ENCODE data around the gene CHPT1.

The CHPT1 gene

DNA sequence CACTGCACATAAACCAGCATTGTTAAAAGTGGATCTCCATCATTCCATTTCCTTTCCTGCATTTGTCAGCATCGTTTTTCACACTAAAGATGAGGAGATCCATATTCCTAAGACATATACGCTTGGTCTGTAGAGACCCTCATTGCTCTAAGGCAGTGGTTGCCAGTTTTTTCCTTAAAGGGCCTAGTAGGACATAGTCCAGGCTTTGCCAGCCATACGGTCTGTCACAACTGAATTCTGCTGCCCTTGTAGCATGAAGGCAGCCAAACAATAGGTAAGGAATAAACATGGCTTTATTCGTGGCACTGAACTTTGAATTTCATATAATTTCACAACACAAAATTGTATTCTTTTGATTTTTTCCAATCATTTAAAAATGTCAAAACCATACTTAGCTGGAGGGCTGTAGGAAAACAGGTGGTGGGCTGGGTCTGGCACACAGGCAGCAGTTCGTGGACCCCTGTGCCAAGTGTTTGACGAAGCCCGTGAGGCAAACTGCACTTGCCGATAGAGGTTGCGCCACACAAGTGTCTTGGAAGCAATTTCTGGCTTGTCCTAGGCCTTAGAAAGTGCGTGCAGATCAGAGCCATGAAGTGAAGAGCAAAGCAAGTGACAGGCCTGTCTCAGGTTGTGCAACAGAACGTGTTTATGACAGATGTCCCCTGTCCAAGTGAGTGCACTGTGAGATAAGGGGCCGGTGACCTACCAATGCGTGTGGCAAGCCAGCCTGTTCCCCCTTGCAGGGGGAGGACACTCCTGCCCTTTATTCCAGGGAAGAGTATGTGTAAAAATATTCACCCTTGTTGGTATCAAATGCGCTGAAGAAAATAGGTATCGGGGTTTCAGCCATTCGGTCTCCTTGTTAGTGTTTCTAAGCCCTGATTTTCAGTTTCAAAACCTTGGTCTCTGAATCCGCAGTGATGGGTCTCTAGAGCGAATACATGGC lies 916 bp upstream of the CHPT1 start:
- peaks cover 32 to 33% of the 10 kb centered on the region in 2 donors for H3K4me1 ChIP-seq (ENCODE audit: control insufficient read depth in 1 of 2, insufficient read depth in 2 of 2, low read length in 2 of 2)
- peak overlapping the region; percentile 75 to 84 for H3K9ac ChIP-seq (ENCODE audit: low read depth in 1 of 2, low read length in 2 of 2)
- H3K27me3 ChIP-seq (ENCODE audit: control insufficient read depth in 1 of 2, insufficient read depth in 2 of 2, low read length in 2 of 2): no peaks in the 10 kb centered on the region
- peak overlapping the region; percentile 85 to 86 for H3K4me3 ChIP-seq (ENCODE audit: low read depth in 1 of 2, low read length in 2 of 2)
- peaks cover 0 to 6% of the 10 kb centered on the region in 2 donors for H3K9me3 ChIP-seq (ENCODE audit: control insufficient read depth in 1 of 2, low read length in 2 of 2)
- peak overlapping the region; percentile 90 for H3K27ac ChIP-seq (ENCODE audit: low read depth, low read length)
- H3K36me3 ChIP-seq (ENCODE audit: control insufficient read depth in 1 of 2, insufficient read depth in 2 of 2, low read length in 2 of 2): no peaks in the 10 kb centered on the region

DNA sequence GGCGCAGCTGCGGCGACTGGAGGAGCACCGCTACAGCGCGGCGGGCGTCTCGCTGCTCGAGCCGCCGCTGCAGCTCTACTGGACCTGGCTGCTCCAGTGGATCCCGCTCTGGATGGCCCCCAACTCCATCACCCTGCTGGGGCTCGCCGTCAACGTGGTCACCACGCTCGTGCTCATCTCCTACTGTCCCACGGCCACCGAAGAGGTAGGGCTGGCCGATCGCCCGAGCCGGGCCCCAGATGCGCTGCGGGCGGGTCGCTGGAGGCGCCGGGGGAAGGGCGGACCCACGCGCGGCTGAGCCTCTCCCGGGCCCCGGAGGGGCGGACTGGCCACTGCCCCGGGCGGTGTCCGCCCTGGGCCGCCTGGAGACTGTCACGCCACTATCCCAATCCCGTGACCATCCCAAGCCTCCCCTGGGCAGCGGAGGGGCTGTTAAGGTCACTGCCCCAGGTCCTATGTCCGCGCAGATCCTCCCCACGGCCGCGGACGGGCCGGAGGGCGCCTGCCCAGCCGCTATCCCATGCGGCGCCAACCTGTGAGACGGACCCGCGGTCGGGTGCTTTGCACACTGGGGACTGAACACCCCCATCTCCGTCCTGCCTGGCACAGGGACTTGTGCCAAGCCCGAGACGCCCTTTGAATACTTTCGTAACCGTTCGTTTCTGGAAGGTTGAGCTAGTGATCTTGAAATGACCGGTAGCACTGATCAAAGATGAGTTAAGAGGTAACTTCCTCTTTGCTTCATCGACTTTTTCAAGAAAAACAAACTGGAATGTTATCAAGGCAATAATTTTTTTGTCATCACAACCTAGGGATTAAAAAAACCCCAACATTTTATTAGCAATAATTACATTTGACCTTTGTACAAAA lies 725 bp downstream of the CHPT1 start:
- H3K4me1 ChIP-seq (ENCODE audit: control insufficient read depth in 1 of 2, insufficient read depth in 2 of 2, low read length in 2 of 2): peaks cover 23 to 37% of the 10 kb centered on the region in 2 donors

DNA sequence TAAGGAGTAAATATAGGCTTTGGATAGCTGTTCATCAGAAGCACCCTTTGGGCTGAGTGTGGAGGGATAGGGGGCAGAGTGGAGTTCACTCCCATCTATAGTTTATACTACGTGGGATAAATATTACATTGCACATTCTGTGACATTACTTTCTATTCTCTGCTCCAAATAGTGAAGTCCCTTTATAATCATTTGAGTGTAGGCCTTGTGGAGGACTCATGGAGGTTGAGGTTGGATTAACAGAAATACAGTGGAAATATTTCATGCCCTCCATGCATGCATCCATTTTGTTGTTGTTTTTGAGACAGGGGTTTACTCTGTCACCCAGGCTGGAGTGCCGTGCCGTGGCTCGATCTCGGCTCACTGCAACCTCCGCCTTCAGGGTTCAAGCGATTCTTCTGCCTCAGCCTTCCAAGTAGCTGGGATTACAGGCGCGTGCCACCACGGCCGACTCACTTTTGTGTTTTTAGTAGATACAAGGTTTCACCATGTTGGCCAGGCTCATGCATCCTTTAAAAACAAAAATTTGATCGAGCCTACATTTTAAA lies 1.4 kb downstream of the CHPT1 start:
- peak overlapping the region; percentile 97 for H3K27ac ChIP-seq (ENCODE audit: low read depth, low read length)
- peak overlapping the region; percentile 25 to 92 for H3K9ac ChIP-seq (ENCODE audit: low read depth in 1 of 2, low read length in 2 of 2)
- no peaks in the 10 kb centered on the region for H3K36me3 ChIP-seq (ENCODE audit: control insufficient read depth in 1 of 2, insufficient read depth in 2 of 2, low read length in 2 of 2)
- H3K4me3 ChIP-seq (ENCODE audit: low read depth in 1 of 2, low read length in 2 of 2): peak overlapping the region; percentile 87 to 92
- peaks cover 28 to 43% of the 10 kb centered on the region in 2 donors for H3K4me1 ChIP-seq (ENCODE audit: control insufficient read depth in 1 of 2, insufficient read depth in 2 of 2, low read length in 2 of 2)
- peaks cover 0 to 6% of the 10 kb centered on the region in 2 donors for H3K9me3 ChIP-seq (ENCODE audit: control insufficient read depth in 1 of 2, low read length in 2 of 2)
- H3K27me3 ChIP-seq (ENCODE audit: control insufficient read depth in 1 of 2, insufficient read depth in 2 of 2, low read length in 2 of 2): no peaks in the 10 kb centered on the region

More for the DNA sequence above, 725 bp downstream of the CHPT1 start:
- peak overlapping the region; percentile 97 for H3K27ac ChIP-seq (ENCODE audit: low read depth, low read length)
- peak overlapping the region; percentile 79 to 92 for H3K9ac ChIP-seq (ENCODE audit: low read depth in 1 of 2, low read length in 2 of 2)
- no peaks in the 10 kb centered on the region for H3K36me3 ChIP-seq (ENCODE audit: control insufficient read depth in 1 of 2, insufficient read depth in 2 of 2, low read length in 2 of 2)
- no peaks in the 10 kb centered on the region for H3K27me3 ChIP-seq (ENCODE audit: control insufficient read depth in 1 of 2, insufficient read depth in 2 of 2, low read length in 2 of 2)
- peaks cover 0 to 6% of the 10 kb centered on the region in 2 donors for H3K9me3 ChIP-seq (ENCODE audit: control insufficient read depth in 1 of 2, low read length in 2 of 2)
- H3K4me3 ChIP-seq (ENCODE audit: low read depth in 1 of 2, low read length in 2 of 2): peak overlapping the region; percentile 87 to 92

DNA sequence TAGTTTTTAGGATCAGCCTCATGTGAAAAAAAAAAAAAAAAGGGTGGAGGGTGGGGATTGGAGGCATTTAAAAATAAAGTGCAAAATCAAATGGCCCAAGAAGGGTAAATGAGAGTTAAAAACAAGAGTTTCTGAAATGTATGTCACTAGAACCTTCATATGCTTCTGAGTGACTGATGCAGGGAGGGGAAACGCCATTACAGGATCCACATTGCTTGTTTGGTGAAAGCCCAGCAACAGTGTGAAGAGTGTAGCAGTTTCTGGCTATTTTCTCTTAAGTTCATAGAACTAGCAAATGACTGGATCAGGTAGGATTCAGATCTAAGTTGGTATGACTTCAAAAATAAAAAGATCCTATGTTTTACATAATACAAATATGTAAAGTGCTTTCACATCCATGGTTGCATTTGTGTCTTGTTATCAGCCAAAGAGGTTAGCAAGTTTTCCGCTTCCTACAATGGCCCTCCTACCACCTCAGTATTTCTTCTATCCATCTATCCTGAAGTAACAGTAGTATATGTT lies 2.9 kb downstream of the CHPT1 start:
- Histone ChIP-seq H3K27me3 (ENCODE audit: control insufficient read depth in 1 of 2, insufficient read depth in 2 of 2, low read length in 2 of 2) (no peaks in the 10 kb centered on the region), H3K9ac (ENCODE audit: low read depth in 1 of 2, low read length in 2 of 2) (peak overlapping the region in 1 of 2 donors; percentile 39), H3K4me3 (ENCODE audit: low read depth in 1 of 2, low read length in 2 of 2) (peak overlapping the region; percentile 27 to 40), H3K36me3 (ENCODE audit: control insufficient read depth in 1 of 2, insufficient read depth in 2 of 2, low read length in 2 of 2) (no peaks in the 10 kb centered on the region), H3K27ac (ENCODE audit: low read depth, low read length) (no peak overlapping the region), H3K4me1 (ENCODE audit: control insufficient read depth in 1 of 2, insufficient read depth in 2 of 2, low read length in 2 of 2) (peaks cover 28 to 43% of the 10 kb centered on the region in 2 donors), H3K9me3 (ENCODE audit: control insufficient read depth in 1 of 2, low read length in 2 of 2) (no peaks in the 10 kb centered on the region)

DNA sequence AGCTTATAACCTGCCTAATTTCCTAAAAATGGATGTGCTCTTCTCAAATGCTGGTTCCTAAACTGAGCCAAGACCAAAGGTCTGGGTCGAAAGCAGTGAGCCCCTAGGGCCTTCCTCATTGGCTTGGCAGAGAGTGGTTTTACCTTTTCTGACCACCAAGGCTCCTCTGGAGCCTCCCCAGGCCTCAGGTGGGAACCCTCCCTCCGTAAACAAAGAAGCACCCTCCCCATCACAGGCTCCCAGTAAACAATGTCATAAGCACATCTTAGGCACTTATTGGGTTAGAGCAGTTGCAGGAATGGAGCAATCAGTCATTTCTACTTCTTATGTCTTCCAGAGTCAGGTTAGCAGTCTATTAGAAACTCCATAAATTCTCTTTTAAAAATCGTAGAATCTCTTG lies 6.0 kb downstream of the CHPT1 start:
- Histone ChIP-seq H3K27ac (ENCODE audit: low read depth, low read length) (no peak overlapping the region), H3K9me3 (ENCODE audit: control insufficient read depth in 1 of 2, low read length in 2 of 2) (no peaks in the 10 kb centered on the region), H3K9ac (ENCODE audit: low read depth in 1 of 2, low read length in 2 of 2) (no peak overlapping the region), H3K4me1 (ENCODE audit: control insufficient read depth in 1 of 2, insufficient read depth in 2 of 2, low read length in 2 of 2) (peaks cover 24 to 54% of the 10 kb centered on the region in 2 donors), H3K4me3 (ENCODE audit: low read depth in 1 of 2, low read length in 2 of 2) (no peak overlapping the region), H3K27me3 (ENCODE audit: control insufficient read depth in 1 of 2, insufficient read depth in 2 of 2, low read length in 2 of 2) (no peaks in the 10 kb centered on the region), H3K36me3 (ENCODE audit: control insufficient read depth in 1 of 2, insufficient read depth in 2 of 2, low read length in 2 of 2) (no peaks in the 10 kb centered on the region)

DNA sequence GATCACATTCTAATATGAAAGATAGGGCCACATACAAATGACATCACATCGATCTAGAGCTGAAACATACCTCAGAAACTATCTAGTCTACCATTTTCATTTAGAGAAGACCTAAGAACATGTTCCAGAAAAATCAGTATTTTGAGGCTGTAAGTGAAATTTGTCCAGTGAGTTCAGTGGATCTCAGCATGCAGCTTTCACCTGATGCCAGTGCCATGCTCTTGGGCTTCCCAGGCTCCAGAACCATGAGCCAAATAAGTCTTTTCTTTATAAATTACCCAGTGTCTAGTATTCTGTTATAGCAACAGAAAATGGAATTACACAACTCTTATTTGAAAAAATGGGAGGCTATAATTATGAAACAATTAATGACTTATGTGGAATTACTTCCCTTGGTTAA lies 9.0 kb downstream of the CHPT1 start:
- H3K9me3 ChIP-seq (ENCODE audit: control insufficient read depth in 1 of 2, low read length in 2 of 2): no peaks in the 10 kb centered on the region
- no peaks in the 10 kb centered on the region for H3K36me3 ChIP-seq (ENCODE audit: control insufficient read depth in 1 of 2, insufficient read depth in 2 of 2, low read length in 2 of 2)
- H3K4me1 ChIP-seq (ENCODE audit: control insufficient read depth in 1 of 2, insufficient read depth in 2 of 2, low read length in 2 of 2): peaks cover 28 to 55% of the 10 kb centered on the region in 2 donors
- no peak overlapping the region for H3K9ac ChIP-seq (ENCODE audit: low read depth in 1 of 2, low read length in 2 of 2)
- no peak overlapping the region for H3K4me3 ChIP-seq (ENCODE audit: low read depth in 1 of 2, low read length in 2 of 2)
- H3K27me3 ChIP-seq (ENCODE audit: control insufficient read depth in 1 of 2, insufficient read depth in 2 of 2, low read length in 2 of 2): no peaks in the 10 kb centered on the region
- no peak overlapping the region for H3K27ac ChIP-seq (ENCODE audit: low read depth, low read length)

DNA sequence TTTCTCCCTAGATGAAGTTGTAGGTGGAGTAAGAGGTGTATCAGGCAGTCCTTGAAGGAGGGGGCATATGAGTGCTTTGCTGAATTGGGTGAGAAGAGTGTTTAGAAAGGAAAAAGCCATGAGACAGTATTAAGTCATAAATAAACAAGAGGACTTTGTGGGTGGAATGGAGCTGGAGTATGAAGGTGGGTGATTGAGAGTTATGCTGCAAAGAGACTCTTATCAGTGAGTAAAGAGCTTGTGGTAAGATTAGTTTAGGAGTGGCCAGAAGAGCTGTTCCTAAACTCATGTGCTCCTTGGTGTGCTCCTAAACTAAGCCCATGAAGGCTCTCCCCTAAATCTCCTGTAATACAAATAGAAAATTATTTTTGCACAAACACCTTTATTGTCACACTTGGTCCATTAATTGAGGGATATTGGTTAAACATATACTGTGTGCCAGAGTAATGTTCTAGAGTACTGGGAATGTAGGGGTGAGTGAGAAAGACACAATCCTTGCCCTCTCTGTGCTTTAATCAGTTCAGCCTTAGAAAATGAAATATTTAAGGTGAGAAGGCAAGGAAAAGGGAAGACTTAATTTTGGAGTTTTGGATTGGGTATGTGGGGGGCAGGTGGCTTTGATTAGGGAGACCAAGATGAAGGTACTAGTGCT lies 9.8 kb downstream of the CHPT1 start:
- Histone ChIP-seq H3K27ac (ENCODE audit: low read depth, low read length) (no peak overlapping the region), H3K9me3 (ENCODE audit: control insufficient read depth in 1 of 2, low read length in 2 of 2) (no peaks in the 10 kb centered on the region), H3K9ac (ENCODE audit: low read depth in 1 of 2, low read length in 2 of 2) (no peak overlapping the region), H3K4me1 (ENCODE audit: control insufficient read depth in 1 of 2, insufficient read depth in 2 of 2, low read length in 2 of 2) (peaks cover 26 to 47% of the 10 kb centered on the region in 2 donors), H3K36me3 (ENCODE audit: control insufficient read depth in 1 of 2, insufficient read depth in 2 of 2, low read length in 2 of 2) (no peaks in the 10 kb centered on the region), H3K4me3 (ENCODE audit: low read depth in 1 of 2, low read length in 2 of 2) (no peak overlapping the region), H3K27me3 (ENCODE audit: control insufficient read depth in 1 of 2, insufficient read depth in 2 of 2, low read length in 2 of 2) (no peaks in the 10 kb centered on the region)

DNA sequence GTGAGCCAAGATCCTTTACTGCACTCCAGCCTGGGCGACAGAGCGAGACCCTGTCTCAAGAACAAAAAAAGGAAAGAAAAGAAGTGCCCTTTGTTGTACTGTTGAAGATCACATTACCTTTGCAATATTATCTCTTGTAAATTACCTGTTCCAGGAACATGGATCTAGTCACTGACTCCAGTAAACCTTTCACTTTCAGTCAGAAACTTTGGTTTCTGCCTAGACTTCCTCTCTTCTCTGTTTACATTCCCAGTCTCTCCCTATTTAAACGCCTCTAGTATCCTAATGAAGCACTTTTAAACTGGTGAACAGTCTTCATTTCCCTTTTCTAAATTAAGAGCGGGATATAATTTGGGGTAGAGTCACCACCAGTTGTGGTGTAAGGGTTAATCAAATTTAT lies 12.8 kb downstream of the CHPT1 start:
- peaks cover 30 to 54% of the 10 kb centered on the region in 2 donors for H3K4me1 ChIP-seq (ENCODE audit: control insufficient read depth in 1 of 2, insufficient read depth in 2 of 2, low read length in 2 of 2)
- no peak overlapping the region for H3K9ac ChIP-seq (ENCODE audit: low read depth in 1 of 2, low read length in 2 of 2)
- no peaks in the 10 kb centered on the region for H3K27me3 ChIP-seq (ENCODE audit: control insufficient read depth in 1 of 2, insufficient read depth in 2 of 2, low read length in 2 of 2)
- H3K4me3 ChIP-seq (ENCODE audit: low read depth in 1 of 2, low read length in 2 of 2): peak overlapping the region in 1 of 2 donors; percentile 25
- no peaks in the 10 kb centered on the region for H3K9me3 ChIP-seq (ENCODE audit: control insufficient read depth in 1 of 2, low read length in 2 of 2)
- no peaks in the 10 kb centered on the region for H3K36me3 ChIP-seq (ENCODE audit: control insufficient read depth in 1 of 2, insufficient read depth in 2 of 2, low read length in 2 of 2)
- H3K27ac ChIP-seq (ENCODE audit: low read depth, low read length): no peak overlapping the region

DNA sequence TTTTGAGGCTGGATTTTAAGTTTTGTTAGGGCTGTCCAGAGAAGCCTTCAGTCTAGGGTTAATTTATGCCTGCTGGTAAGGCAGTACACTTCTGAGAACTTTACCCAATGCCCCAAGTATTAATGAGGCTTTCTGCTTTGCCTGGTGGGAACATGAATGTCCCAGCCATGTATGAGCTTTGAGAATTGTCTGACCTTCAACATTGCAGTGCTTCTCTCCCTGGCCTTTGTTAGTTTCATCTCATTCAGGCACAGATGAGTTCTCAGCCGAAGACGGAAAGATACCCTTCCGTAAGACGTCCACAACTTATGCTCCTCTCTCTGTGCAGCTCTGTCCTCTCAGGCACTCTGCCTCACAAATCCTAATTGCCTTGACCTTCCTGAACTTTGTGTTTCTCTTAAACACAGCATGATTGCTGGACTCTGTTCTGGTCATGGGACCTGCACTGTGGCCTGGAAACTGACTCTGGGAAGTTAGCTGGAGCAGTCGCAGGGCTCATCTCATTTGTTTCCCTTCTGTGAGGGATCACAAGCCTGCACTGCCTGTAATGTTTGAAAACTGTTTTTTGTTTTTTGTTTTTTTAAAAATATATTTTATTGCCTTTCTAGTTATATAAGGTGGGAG lies 15.7 kb downstream of the CHPT1 start:
- H3K9me3 ChIP-seq (ENCODE audit: control insufficient read depth in 1 of 2, low read length in 2 of 2): no peaks in the 10 kb centered on the region
- H3K27ac ChIP-seq (ENCODE audit: low read depth, low read length): peak overlapping the region; percentile 17
- no peaks in the 10 kb centered on the region for H3K36me3 ChIP-seq (ENCODE audit: control insufficient read depth in 1 of 2, insufficient read depth in 2 of 2, low read length in 2 of 2)
- no peaks in the 10 kb centered on the region for H3K27me3 ChIP-seq (ENCODE audit: control insufficient read depth in 1 of 2, insufficient read depth in 2 of 2, low read length in 2 of 2)
- H3K9ac ChIP-seq (ENCODE audit: low read depth in 1 of 2, low read length in 2 of 2): peak overlapping the region; percentile 28 to 41
- peaks cover 27 to 35% of the 10 kb centered on the region in 2 donors for H3K4me1 ChIP-seq (ENCODE audit: control insufficient read depth in 1 of 2, insufficient read depth in 2 of 2, low read length in 2 of 2)
- peak overlapping the region; percentile 53 for H3K4me3 ChIP-seq (ENCODE audit: low read depth in 1 of 2, low read length in 2 of 2)
